Mesenchymal stem cell (in vitro differentiated cells and primary cell): ENCODE results near the gene MRO.

Experiments
- DNase-seq: peaks from one replicate; pipeline ENCODE4 v3.0.0-alpha.2; 2013
- H2AFZ ChIP-seq: one replicate; pipeline ENCODE4 v1.6.1; 2013; ENCODE audit warnings: low read depth, mild to moderate bottlenecking, control low read depth, inconsistent platforms, low read length, moderate library complexity
- H2AK5ac ChIP-seq: 2 replicates; pipeline ENCODE4 v1.6.1; 2013; ENCODE audit warnings: low read length, moderate library complexity, mild to moderate bottlenecking, inconsistent platforms; ENCODE audit not compliant: severe bottlenecking
- H2BK120ac ChIP-seq: one replicate; pipeline ENCODE4 v1.6.1; 2013; ENCODE audit warnings: low read depth, mild to moderate bottlenecking, inconsistent platforms, low read length, moderate library complexity
- H2BK12ac ChIP-seq, 2 experiments: one replicate each; pipeline ENCODE4 v1.6.1; 2013; ENCODE audit warnings: inconsistent platforms in 2 of 2, low read length in 2 of 2, mild to moderate bottlenecking in 2 of 2, moderate library complexity in 2 of 2, control low read depth in 1 of 2
- H2BK15ac ChIP-seq: one replicate; pipeline ENCODE4 v1.6.1; 2013; ENCODE audit warnings: mild to moderate bottlenecking, low read depth, inconsistent platforms; ENCODE audit not compliant: poor library complexity, severe bottlenecking
- H2BK5ac ChIP-seq: 2 replicates; pipeline ENCODE4 v1.6.1; 2013; ENCODE audit warnings: low read depth, mild to moderate bottlenecking, low read length, control low read depth, inconsistent platforms; ENCODE audit not compliant: poor library complexity, severe bottlenecking
- H3K14ac ChIP-seq, 2 experiments: one replicate each; pipeline ENCODE4 v1.6.1; 2013; ENCODE audit warnings: inconsistent platforms in 2 of 2, low read length in 2 of 2, control low read depth in 1 of 2, mild to moderate bottlenecking in 1 of 2, moderate library complexity in 1 of 2
- H3K18ac ChIP-seq, 2 experiments: one replicate each; pipeline ENCODE4 v1.6.1; 2013; ENCODE audit warnings: inconsistent platforms in 2 of 2, low read length in 2 of 2, control low read depth in 1 of 2, low read depth in 1 of 2, mild to moderate bottlenecking in 1 of 2
- H3K23ac ChIP-seq, 2 experiments: one replicate each; pipeline ENCODE4 v1.6.1; 2013; ENCODE audit warnings: inconsistent platforms in 2 of 2, low read length in 2 of 2, mild to moderate bottlenecking in 2 of 2, moderate library complexity in 2 of 2, control low read depth in 1 of 2
- H3K27ac ChIP-seq: 2 replicates; pipeline ENCODE4 v1.5.1; 2013; ENCODE audit warnings: mild to moderate bottlenecking, moderate library complexity, low read length, control low read depth, inconsistent platforms; ENCODE audit not compliant: poor library complexity, severe bottlenecking
- H3K27me3 ChIP-seq, 2 experiments: 2 replicates each; pipeline versions ENCODE4 v1.6.1 to v1.7.0; 2013; ENCODE audit warnings: low read length in 2 of 2, mild to moderate bottlenecking in 2 of 2, moderate library complexity in 2 of 2, control low read depth in 1 of 2, inconsistent platforms in 1 of 2; ENCODE audit not compliant: control insufficient read depth in 1 of 2, insufficient read depth in 1 of 2
- H3K36me3 ChIP-seq, 2 experiments: 2 replicates each; pipeline versions ENCODE4 v1.6.1 to v1.7.0; 2013; ENCODE audit warnings: low read length in 2 of 2, control low read depth in 1 of 2, inconsistent platforms in 1 of 2, low read depth in 1 of 2, mild to moderate bottlenecking in 1 of 2; ENCODE audit not compliant: insufficient read depth in 2 of 2, control insufficient read depth in 1 of 2
- H3K4ac ChIP-seq, 2 experiments: one replicate each; pipeline ENCODE4 v1.6.1; 2013; ENCODE audit warnings: inconsistent platforms in 2 of 2, low read length in 2 of 2, mild to moderate bottlenecking in 2 of 2, moderate library complexity in 2 of 2, control low read depth in 1 of 2, low read depth in 1 of 2
- H3K4me1 ChIP-seq: 2 replicates; pipeline ENCODE4 v1.6.1; 2013; ENCODE audit warnings: low read depth, low read length, control low read depth; ENCODE audit not compliant: control insufficient read depth, insufficient read depth
- H3K4me2 ChIP-seq: 2 replicates; pipeline ENCODE4 v1.6.1; 2013; ENCODE audit warnings: low read length, mild to moderate bottlenecking, inconsistent platforms; ENCODE audit not compliant: poor library complexity, severe bottlenecking
- H3K4me3 ChIP-seq, 2 experiments: 2 replicates each; pipeline versions ENCODE4 v1.5.1 to v1.7.0; 2013; ENCODE audit warnings: low read length in 2 of 2, mild to moderate bottlenecking in 2 of 2, control low read depth in 1 of 2, low read depth in 1 of 2; ENCODE audit not compliant: insufficient read depth in 1 of 2
- H3K79me1 ChIP-seq: replicated peaks from 2 replicates; pipeline ENCODE4 v1.6.1; 2013; ENCODE audit warnings: mild to moderate bottlenecking, control low read depth, low read length, inconsistent platforms; ENCODE audit not compliant: poor library complexity, severe bottlenecking
- H3K9ac ChIP-seq: 2 replicates; pipeline ENCODE4 v1.7.0; 2013; ENCODE audit warnings: mild to moderate bottlenecking, low read length, moderate library complexity
- H3K9me3 ChIP-seq: 2 replicates; pipeline ENCODE4 v1.7.0; 2013; ENCODE audit warnings: mild to moderate bottlenecking, low read length; ENCODE audit not compliant: control insufficient read depth
- H4K8ac ChIP-seq: one replicate; pipeline ENCODE4 v1.6.1; 2013; ENCODE audit warnings: inconsistent platforms, mild to moderate bottlenecking, low read length, moderate library complexity
- H4K91ac ChIP-seq: one replicate; pipeline ENCODE4 v1.6.1; 2013; ENCODE audit warnings: mild to moderate bottlenecking, low read length, inconsistent platforms
- WGBS: methylation state at CpG from one replicate; pipeline ENCODE4 v1.1.7; 2013; ENCODE audit warnings: mixed read lengths; 5-methylcytosine and 5-hydroxymethylcytosine counted together

The MRO gene

DNA sequence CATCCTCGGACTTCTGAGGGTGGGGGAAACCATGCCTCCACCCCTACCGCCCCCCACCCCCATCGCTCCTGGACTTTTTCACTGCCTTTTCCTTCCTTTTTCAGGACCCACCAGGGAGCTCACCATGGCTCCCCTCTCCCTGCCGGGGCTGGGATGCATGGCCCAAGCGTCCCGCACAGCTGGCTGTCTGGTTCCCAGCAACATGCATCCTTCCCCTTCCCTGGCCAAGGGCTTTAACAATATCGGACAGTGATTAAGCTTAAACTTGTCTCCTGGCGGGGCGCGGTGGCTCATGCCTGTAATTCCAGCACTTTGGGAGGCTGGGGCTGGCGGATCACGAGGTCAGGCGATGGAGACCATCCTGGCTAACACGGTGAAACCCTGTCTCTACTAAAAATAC is 44.1 kb downstream of the MRO start:
- Histone ChIP-seq H3K36me3 (no peaks in the 10 kb centered on the region), H2BK5ac (no peak overlapping the region), H3K23ac (no peak overlapping the region), H4K91ac (no peak overlapping the region), H3K4me2 (no peak overlapping the region), H2BK15ac (no peak overlapping the region), H3K18ac (no peak overlapping the region), H3K27me3 (no peaks in the 10 kb centered on the region), H3K4me3 (no peak overlapping the region), H3K4me1 (no peaks in the 10 kb centered on the region), H2AK5ac (no peak overlapping the region), H3K14ac (no peak overlapping the region), H2BK120ac (no peak overlapping the region), H3K9ac (no peak overlapping the region), H3K27ac (no peak overlapping the region), H3K9me3 (peaks cover 3% of the 10 kb centered on the region), H3K4ac (no peak overlapping the region), H2BK12ac (no peak overlapping the region), H2AFZ (no peak overlapping the region), H4K8ac (no peak overlapping the region), H3K79me1 (no peaks in the 10 kb centered on the region)
- WGBS: 89% methylated on average over 14 of the region's 14 CpGs
- DNase-seq: no peak

DNA sequence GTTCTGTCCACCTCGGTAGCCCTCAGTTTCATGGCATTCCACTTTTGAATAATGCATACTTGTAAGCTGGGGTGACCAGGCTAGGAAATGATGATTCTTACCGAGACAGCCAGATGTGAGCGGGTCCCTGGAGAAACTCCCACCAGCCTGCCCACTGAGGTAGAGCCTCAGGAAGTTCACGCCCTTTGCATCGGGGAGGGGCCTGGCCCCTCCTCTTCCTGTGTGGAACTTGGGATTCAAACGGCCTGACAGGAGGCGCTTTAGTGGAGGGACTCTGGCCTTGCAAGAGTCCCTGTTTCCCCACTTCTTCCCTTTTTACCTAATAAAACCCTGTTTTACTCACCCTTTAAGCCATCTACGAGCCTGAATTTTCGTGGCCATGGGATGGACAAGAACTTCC is 44.6 kb downstream of the MRO start:
- no peaks in the 10 kb centered on the region for H3K36me3 ChIP-seq
- H3K27ac ChIP-seq: no peak overlapping the region
- no peak overlapping the region for H3K23ac ChIP-seq
- no peak overlapping the region for H3K4me3 ChIP-seq
- no peak overlapping the region for H4K91ac ChIP-seq
- H2BK15ac ChIP-seq: no peak overlapping the region
- H3K9me3 ChIP-seq: peaks cover 7% of the 10 kb centered on the region
- H3K79me1 ChIP-seq: no peaks in the 10 kb centered on the region
- H3K4ac ChIP-seq: no peak overlapping the region
- no peaks in the 10 kb centered on the region for H3K27me3 ChIP-seq
- H3K4me2 ChIP-seq: no peak overlapping the region
- no peak overlapping the region for H2AK5ac ChIP-seq
- H2BK120ac ChIP-seq: no peak overlapping the region
- no peak overlapping the region for H2BK5ac ChIP-seq
- H2BK12ac ChIP-seq: no peak overlapping the region
- no peak for DNase-seq
- H3K9ac ChIP-seq: no peak overlapping the region
- no peak overlapping the region for H3K18ac ChIP-seq
- WGBS: 82% methylated on average over 9 of the region's 9 CpGs
- H3K4me1 ChIP-seq: no peaks in the 10 kb centered on the region
- no peak overlapping the region for H4K8ac ChIP-seq
- H2AFZ ChIP-seq: no peak overlapping the region
- no peak overlapping the region for H3K14ac ChIP-seq

GRCh38 chr18:50769463-50769862 is 50.4 kb downstream of the MRO start:
- Histone ChIP-seq H3K9ac (no peak overlapping the region), H3K27me3 (no peaks in the 10 kb centered on the region)

DNA sequence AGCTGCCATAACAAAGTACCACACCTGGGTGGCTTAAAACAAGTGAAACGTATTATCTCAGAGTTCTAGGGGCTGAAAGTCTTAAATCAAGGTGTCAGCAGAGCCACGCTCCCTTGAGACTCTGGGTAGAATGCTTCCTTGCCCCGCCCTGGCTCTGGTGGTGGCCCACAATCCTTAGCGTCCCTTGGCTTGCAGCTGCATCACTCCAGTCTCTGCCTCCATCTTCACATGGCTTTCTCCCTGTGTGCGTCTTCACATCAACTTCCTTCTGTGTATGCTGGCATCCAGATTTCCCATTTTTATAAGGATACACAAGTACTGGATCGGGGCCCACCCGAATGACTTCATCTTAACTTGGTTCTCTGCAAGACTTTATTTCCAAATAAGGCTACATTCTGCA is 62.5 kb downstream of the MRO start:
- H3K79me1 ChIP-seq: no peaks in the 10 kb centered on the region
- H3K4me1 ChIP-seq: no peaks in the 10 kb centered on the region
- H3K14ac ChIP-seq: no peak overlapping the region
- H2BK120ac ChIP-seq: no peak overlapping the region
- H3K23ac ChIP-seq: no peak overlapping the region
- no peaks in the 10 kb centered on the region for H3K36me3 ChIP-seq
- H3K9me3 ChIP-seq: peaks cover 7% of the 10 kb centered on the region
- no peak overlapping the region for H2BK12ac ChIP-seq
- no peak overlapping the region for H3K18ac ChIP-seq
- no peak overlapping the region for H2BK15ac ChIP-seq
- peaks cover 0 to 3% of the 10 kb centered on the region in 2 experiments for H3K27me3 ChIP-seq
- no peak overlapping the region for H3K4me2 ChIP-seq
- no peak overlapping the region for H3K4ac ChIP-seq
- no peak overlapping the region for H2AFZ ChIP-seq
- no peak overlapping the region for H2AK5ac ChIP-seq
- H4K91ac ChIP-seq: no peak overlapping the region
- no peak for DNase-seq
- no peak overlapping the region for H2BK5ac ChIP-seq
- H3K27ac ChIP-seq: no peak overlapping the region
- no peak overlapping the region for H3K9ac ChIP-seq
- H3K4me3 ChIP-seq: no peak overlapping the region
- no peak overlapping the region for H4K8ac ChIP-seq
- WGBS: 70% methylated on average over 5 of the region's 7 CpGs

More at GRCh38 chr18:50769463-50769862, 50.4 kb downstream of the MRO start:
- H3K23ac ChIP-seq: no peak overlapping the region
- no peak overlapping the region for H3K4ac ChIP-seq
- no peak overlapping the region for H3K4me2 ChIP-seq
- no peak overlapping the region for H2BK5ac ChIP-seq
- H3K4me3 ChIP-seq: no peak overlapping the region
- H3K36me3 ChIP-seq: no peaks in the 10 kb centered on the region
- no peak overlapping the region for H3K14ac ChIP-seq
- no peak overlapping the region for H2BK120ac ChIP-seq
- H4K91ac ChIP-seq: no peak overlapping the region
- H3K4me1 ChIP-seq: no peaks in the 10 kb centered on the region
- no peak overlapping the region for H2AFZ ChIP-seq
- H3K9me3 ChIP-seq: peaks cover 32% of the 10 kb centered on the region
- H3K27ac ChIP-seq: no peak overlapping the region
- H3K79me1 ChIP-seq: no peaks in the 10 kb centered on the region
- no peak overlapping the region for H4K8ac ChIP-seq
- H2BK12ac ChIP-seq: no peak overlapping the region
- no peak overlapping the region for H2AK5ac ChIP-seq
- no peak overlapping the region for H2BK15ac ChIP-seq
- no peak overlapping the region for H3K18ac ChIP-seq
- no peak for DNase-seq
